ENCODE results near the gene ARMC2.

DNA sequence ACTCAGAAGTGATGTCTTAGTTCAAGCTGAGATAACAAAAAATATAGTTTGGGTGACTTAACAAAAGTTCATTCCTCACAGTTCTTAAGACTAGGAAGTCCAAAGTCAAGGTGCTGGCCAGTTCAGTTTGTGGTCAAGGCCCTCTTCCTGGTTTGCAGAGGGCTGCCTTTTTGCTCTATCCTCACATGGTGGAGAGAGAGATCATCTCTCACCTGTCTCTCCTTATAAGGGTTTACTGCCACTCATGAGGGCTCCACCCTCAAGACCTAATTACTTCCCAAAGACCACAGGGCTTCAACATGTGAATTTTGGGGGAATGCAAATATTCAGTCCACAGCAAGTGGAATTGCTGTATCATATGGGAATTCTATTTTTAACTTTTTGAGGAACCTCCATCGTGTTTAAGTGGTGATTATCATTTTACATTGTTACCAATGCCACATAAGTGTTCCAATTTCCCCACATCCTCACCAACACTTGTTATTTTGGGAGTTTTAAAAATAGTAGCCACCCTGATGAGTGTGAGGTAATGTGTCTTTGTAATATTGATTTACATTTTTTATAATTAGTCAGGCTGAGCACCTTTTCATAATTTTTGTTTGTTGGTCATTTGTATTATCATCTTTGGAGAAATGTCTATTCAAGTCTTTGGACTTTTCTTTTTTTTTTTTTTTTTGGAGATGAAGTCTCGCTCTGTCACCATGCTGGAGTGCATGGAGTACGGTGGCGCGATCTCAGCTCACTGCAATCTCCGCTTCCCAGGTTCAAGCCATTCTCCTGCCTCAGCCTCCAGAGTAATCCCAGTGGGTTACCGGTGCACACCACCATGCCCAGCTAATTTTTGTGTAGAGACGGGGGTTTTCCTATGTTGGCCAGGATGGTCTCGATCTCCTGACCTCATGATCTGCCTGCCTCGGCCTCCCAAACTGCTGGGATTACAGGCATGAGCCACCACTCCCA lies 134.2 kb downstream of the ARMC2 start:
- TF ChIP-seq EZH2phosphoT487 (IDR thresholded peaks at IDR 0.05; ENCODE audit: insufficient read depth, low read depth) (no peak), EZH2 (IDR thresholded peaks at IDR 0.05; ENCODE audit: insufficient read depth, poor library complexity, severe bottlenecking) (no peak)

Measured in GM23248 (cell line).